ENCODE measurements around the gene SH2D4B. TPM values are rescaled to one million over a fixed set of nuclear protein-coding genes. Genes with fewer than 3 reads are reported as not detected.
A peak's percentile ranks its signal among the peaks of the same experiment; 100 is the strongest.

SH2D4B gene
- total RNA-seq, 2 donors from 2014 or later, result 0.12 TPM; not detected in 1

GRCh38 chr10:80526742-80527141 is 11.0 kb upstream of the SH2D4B start:
- H3K4me1 ChIP-seq, result peaks cover 0 to 31% of the 10 kb centered on the region in 2 donors
- DNase-seq (ENCODE audit: low spot score), result no peak
- no peaks in the 10 kb centered on the region for H3K27me3 ChIP-seq
- no peak overlapping the region for H3K4me3 ChIP-seq
- no peaks in the 10 kb centered on the region for H3K36me3 ChIP-seq
- H3K27ac ChIP-seq, result no peak overlapping the region
- no peak for TF ChIP-seq CTCF (IDR thresholded peaks at IDR 0.05)
- H3K9me3 ChIP-seq, result no peaks in the 10 kb centered on the region

- Histone ChIP-seq H3K36me3 (no peaks in the 10 kb centered on the region), H3K4me1 (peaks cover 0 to 31% of the 10 kb centered on the region in 2 donors), H3K9me3 (no peaks in the 10 kb centered on the region), H3K27me3 (no peaks in the 10 kb centered on the region), H3K27ac (no peak overlapping the region), H3K4me3 (no peak overlapping the region)
- no peak for TF ChIP-seq CTCF (IDR thresholded peaks at IDR 0.05)
- no peak for DNase-seq (ENCODE audit: low spot score)
Measured at GRCh38 chr10:80528185-80528700, 9.5 kb upstream of the SH2D4B start.

GRCh38 chr10:80528901-80529300 is 8.8 kb upstream of the SH2D4B start:
- Histone ChIP-seq H3K27ac (peak overlapping the region in 1 of 2 donors; percentile 20), H3K4me1 (peaks cover 0 to 27% of the 10 kb centered on the region in 2 donors), H3K27me3 (no peaks in the 10 kb centered on the region), H3K36me3 (no peaks in the 10 kb centered on the region), H3K4me3 (no peak overlapping the region), H3K9me3 (no peaks in the 10 kb centered on the region)
- DNase-seq (ENCODE audit: low spot score), result no peak
- TF ChIP-seq CTCF (IDR thresholded peaks at IDR 0.05), result no peak

- Histone ChIP-seq H3K4me1 (peaks cover 0 to 20% of the 10 kb centered on the region in 2 donors), H3K27me3 (no peaks in the 10 kb centered on the region), H3K36me3 (no peaks in the 10 kb centered on the region), H3K27ac (peak overlapping the region in 1 of 2 donors; percentile 20), H3K4me3 (no peak overlapping the region), H3K9me3 (no peaks in the 10 kb centered on the region)
- TF ChIP-seq CTCF (IDR thresholded peaks at IDR 0.05), result no peak
- no peak for DNase-seq (ENCODE audit: low spot score)
Measured at GRCh38 chr10:80529604-80530003, 8.1 kb upstream of the SH2D4B start.

GRCh38 chr10:80530251-80530650 is 7.5 kb upstream of the SH2D4B start:
- Histone ChIP-seq H3K4me3 (no peak overlapping the region), H3K36me3 (no peaks in the 10 kb centered on the region), H3K4me1 (peaks cover 0 to 20% of the 10 kb centered on the region in 2 donors), H3K9me3 (no peaks in the 10 kb centered on the region), H3K27ac (no peak overlapping the region), H3K27me3 (no peaks in the 10 kb centered on the region)
- DNase-seq (ENCODE audit: low spot score), result no peak
- TF ChIP-seq CTCF (IDR thresholded peaks at IDR 0.05), result no peak

- Histone ChIP-seq H3K4me1 (peaks cover 0 to 24% of the 10 kb centered on the region in 2 donors), H3K9me3 (no peaks in the 10 kb centered on the region), H3K27me3 (no peaks in the 10 kb centered on the region), H3K27ac (no peak overlapping the region), H3K4me3 (no peak overlapping the region), H3K36me3 (no peaks in the 10 kb centered on the region)
- no peak for TF ChIP-seq CTCF (IDR thresholded peaks at IDR 0.05)
- no peak for DNase-seq (ENCODE audit: low spot score)
Measured at GRCh38 chr10:80530816-80531215, 6.9 kb upstream of the SH2D4B start.

Data from right atrium auricular region (tissue), 2 donors.